Loucy (cell line): ENCODE data around the gene TRAF2.

Experiments used
- H2AFZ ChIP-seq: fragments of 200-600 bp; sonication (generic); 2 replicates; pipeline ENCODE4 v1.6.0; 2016; ENCODE audit warnings: antibody characterized with exemption, mild to moderate bottlenecking, low read length, moderate library complexity
- H3F3A ChIP-seq: fragments of 200-600 bp; 2 replicates; pipeline ENCODE4 v1.6.0; 2016; ENCODE audit warnings: antibody characterized with exemption, low read depth, mild to moderate bottlenecking
- H3K27me3 ChIP-seq: fragments of 200-600 bp; sonication (generic); 2 replicates; pipeline ENCODE4 v1.6.1; 2014; ENCODE audit warnings: low read length, mild to moderate bottlenecking; ENCODE audit not compliant: insufficient read depth, poor library complexity, severe bottlenecking
- H3K36me3 ChIP-seq: fragments of 200-600 bp; sonication (generic); 2 replicates; pipeline ENCODE4 v1.6.1; 2016; ENCODE audit warnings: low read length; ENCODE audit not compliant: insufficient read depth
- H3K4me1 ChIP-seq: fragments of 200-600 bp; sonication (generic); 2 replicates; pipeline ENCODE4 v1.5.1; 2014; ENCODE audit warnings: low read length, mild to moderate bottlenecking; ENCODE audit not compliant: insufficient read depth, poor library complexity, severe bottlenecking
- H3K4me2 ChIP-seq: fragments of 200-600 bp; sonication (generic); 2 replicates; pipeline ENCODE4 v1.6.0; 2014; ENCODE audit warnings: antibody characterized with exemption, low read length, low read depth, mild to moderate bottlenecking; ENCODE audit not compliant: poor library complexity, severe bottlenecking
- H3K4me3 ChIP-seq: fragments of 200-600 bp; sonication (generic); 2 replicates; pipeline ENCODE4 v1.5.1; 2014; ENCODE audit warnings: low read length, mild to moderate bottlenecking, mixed read lengths; ENCODE audit not compliant: poor library complexity, severe bottlenecking
- H3K79me2 ChIP-seq: fragments of 200-600 bp; sonication (generic); 2 replicates; pipeline ENCODE4 v1.6.1; 2014; ENCODE audit warnings: low read length; ENCODE audit not compliant: insufficient read depth
- H3K9ac ChIP-seq: fragments of 200-600 bp; sonication (generic); 2 replicates; pipeline ENCODE4 v1.6.0; 2014; ENCODE audit warnings: mild to moderate bottlenecking, low read depth, low read length, moderate library complexity; ENCODE audit not compliant: poor library complexity, severe bottlenecking
- H3K9me2 ChIP-seq: fragments of 200-600 bp; sonication (generic); replicated peaks from 2 replicates; pipeline ENCODE4 v1.6.1; 2016; ENCODE audit warnings: low read depth, low read length, mixed read lengths
- H3K9me3 ChIP-seq: fragments of 200-600 bp; sonication (generic); 2 replicates; pipeline ENCODE4 v1.6.1; 2014; ENCODE audit warnings: mild to moderate bottlenecking, antibody characterized with exemption, low read length, low read depth; ENCODE audit not compliant: insufficient read depth
- H4K20me1 ChIP-seq: fragments of 200-600 bp; sonication (generic); 2 replicates; pipeline ENCODE4 v1.6.0; 2014; ENCODE audit warnings: antibody characterized with exemption, low read length, mild to moderate bottlenecking; ENCODE audit not compliant: insufficient read depth, poor library complexity, severe bottlenecking
- EZH2phosphoT487 ChIP-seq: fragments of 200-600 bp; IDR thresholded peaks from 2 replicates; pipeline ENCODE4 v1.6.1; 2018; ENCODE audit warnings: antibody characterized with exemption, mild to moderate bottlenecking, moderate library complexity, borderline replicate concordance
- TF ChIP-seq, protein P1 (sequence below): fragments of 200-600 bp; sonication (generic); conservative IDR thresholded peaks from 2 replicates; pipeline ENCODE4 v1.5.1; 2014; ENCODE audit warnings: mild to moderate bottlenecking, antibody characterized with exemption, low read length

Gene TRAF2

GRCh38 chr9:136969774-136970173, 83.5 kb downstream of the TRAF2 start:
- H3K9ac ChIP-seq, result no peak overlapping the region
- no peaks in the 10 kb centered on the region for H3F3A ChIP-seq
- H3K27me3 ChIP-seq, result no peaks in the 10 kb centered on the region
- no peak for TF ChIP-seq EZH2phosphoT487
- TF ChIP-seq, protein P1, sequence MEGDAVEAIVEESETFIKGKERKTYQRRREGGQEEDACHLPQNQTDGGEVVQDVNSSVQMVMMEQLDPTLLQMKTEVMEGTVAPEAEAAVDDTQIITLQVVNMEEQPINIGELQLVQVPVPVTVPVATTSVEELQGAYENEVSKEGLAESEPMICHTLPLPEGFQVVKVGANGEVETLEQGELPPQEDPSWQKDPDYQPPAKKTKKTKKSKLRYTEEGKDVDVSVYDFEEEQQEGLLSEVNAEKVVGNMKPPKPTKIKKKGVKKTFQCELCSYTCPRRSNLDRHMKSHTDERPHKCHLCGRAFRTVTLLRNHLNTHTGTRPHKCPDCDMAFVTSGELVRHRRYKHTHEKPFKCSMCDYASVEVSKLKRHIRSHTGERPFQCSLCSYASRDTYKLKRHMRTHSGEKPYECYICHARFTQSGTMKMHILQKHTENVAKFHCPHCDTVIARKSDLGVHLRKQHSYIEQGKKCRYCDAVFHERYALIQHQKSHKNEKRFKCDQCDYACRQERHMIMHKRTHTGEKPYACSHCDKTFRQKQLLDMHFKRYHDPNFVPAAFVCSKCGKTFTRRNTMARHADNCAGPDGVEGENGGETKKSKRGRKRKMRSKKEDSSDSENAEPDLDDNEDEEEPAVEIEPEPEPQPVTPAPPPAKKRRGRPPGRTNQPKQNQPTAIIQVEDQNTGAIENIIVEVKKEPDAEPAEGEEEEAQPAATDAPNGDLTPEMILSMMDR, result no peak
- H3K4me2 ChIP-seq, result no peak overlapping the region
- H3K4me3 ChIP-seq, result no peak overlapping the region
- H3K79me2 ChIP-seq, result no peaks in the 10 kb centered on the region
- no peaks in the 10 kb centered on the region for H3K9me3 ChIP-seq
- H2AFZ ChIP-seq, result no peak overlapping the region
- no peaks in the 10 kb centered on the region for H3K9me2 ChIP-seq
- no peaks in the 10 kb centered on the region for H4K20me1 ChIP-seq
- no peaks in the 10 kb centered on the region for H3K36me3 ChIP-seq
- H3K4me1 ChIP-seq, result peaks cover 9% of the 10 kb centered on the region

DNA sequence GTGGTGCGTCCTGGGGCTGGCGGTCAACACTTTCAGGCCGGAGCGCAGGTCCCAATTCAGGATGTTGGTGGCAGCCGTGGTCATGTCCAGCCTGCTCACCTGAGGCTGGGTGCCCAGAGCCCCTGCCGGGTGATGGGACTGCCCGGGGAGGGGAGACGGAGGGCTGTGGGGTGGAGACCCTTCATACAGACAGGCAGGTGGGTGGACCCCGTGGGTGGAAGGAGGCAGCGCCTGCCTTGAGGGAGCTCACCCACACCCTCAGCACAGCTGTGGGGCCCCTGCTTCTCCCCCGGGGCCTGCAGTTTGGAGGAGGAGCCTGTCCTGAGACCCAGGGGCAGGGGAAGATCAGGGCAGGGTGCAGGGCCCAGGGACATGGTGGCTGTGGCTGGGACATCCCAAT, 84.0 kb downstream of the TRAF2 start:
- H3K4me2 ChIP-seq, result no peak overlapping the region
- no peaks in the 10 kb centered on the region for H3K9me3 ChIP-seq
- peaks cover 13% of the 10 kb centered on the region for H3K4me1 ChIP-seq
- no peak overlapping the region for H2AFZ ChIP-seq
- H3F3A ChIP-seq, result no peaks in the 10 kb centered on the region
- no peaks in the 10 kb centered on the region for H3K36me3 ChIP-seq
- TF ChIP-seq, protein P1, result no peak
- no peak for TF ChIP-seq EZH2phosphoT487
- H3K9me2 ChIP-seq, result no peaks in the 10 kb centered on the region
- H3K27me3 ChIP-seq, result no peaks in the 10 kb centered on the region
- H3K79me2 ChIP-seq, result no peaks in the 10 kb centered on the region
- H4K20me1 ChIP-seq, result no peaks in the 10 kb centered on the region
- H3K9ac ChIP-seq, result no peak overlapping the region
- no peak overlapping the region for H3K4me3 ChIP-seq

- Histone ChIP-seq H3K4me3 (no peak overlapping the region), H3K36me3 (no peaks in the 10 kb centered on the region), H3F3A (no peaks in the 10 kb centered on the region), H3K9ac (no peak overlapping the region), H3K9me3 (no peaks in the 10 kb centered on the region), H3K4me2 (no peak overlapping the region), H3K79me2 (no peaks in the 10 kb centered on the region), H4K20me1 (no peaks in the 10 kb centered on the region), H2AFZ (no peak overlapping the region), H3K4me1 (peaks cover 5% of the 10 kb centered on the region), H3K9me2 (no peaks in the 10 kb centered on the region), H3K27me3 (no peaks in the 10 kb centered on the region)
- TF ChIP-seq EZH2phosphoT487, result no peak
- TF ChIP-seq, protein P1, result no peak
Observed at GRCh38 chr9:136971746-136972145, 85.4 kb downstream of the TRAF2 start.
